ENCODE results near the gene CRYBG2.

The CRYBG2 gene

GRCh38 chr1:26340047-26340481 lies 13.9 kb downstream of the CRYBG2 start:
- ChIA-PET CTCF (interaction anchor here (1.5 kb wide), 1 partner anchor 12 kb away, joined by 4 read pairs; no protein-coding TSS in a partner anchor), POLR2A (no interaction called here)
- TF ChIP-seq PKNOX1 (IDR thresholded peaks at IDR 0.05) (no peak), ZNF384 (IDR thresholded peaks at IDR 0.05) (no peak), FOXA1 (IDR thresholded peaks at IDR 0.05) (no peak), BHLHE40 (IDR thresholded peaks at IDR 0.05; ENCODE audit: borderline replicate concordance) (no peak), CTBP1 (IDR thresholded peaks at IDR 0.05; ENCODE audit: borderline replicate concordance) (no peak), FOXK2 (IDR thresholded peaks at IDR 0.05) (no peak), ARNT (IDR thresholded peaks at IDR 0.05) (no peak), NFRKB (IDR thresholded peaks at IDR 0.05) (no peak), ELF4 (IDR thresholded peaks at IDR 0.05) (no peak), SP1 (IDR thresholded peaks at IDR 0.05) (no peak)
- DNase-seq (ENCODE audit: extremely low spot score), result no peak

- ChIA-PET POLR2A (no interaction called here), CTCF (interaction anchor here (1.5 kb wide), 2 partner anchors 10 to 78 kb away, joined by 4 read pairs; no protein-coding TSS in a partner anchor)
These were observed 15.3 kb downstream of the CRYBG2 start for GRCh38 chr1:26338670-26339069.

DNA sequence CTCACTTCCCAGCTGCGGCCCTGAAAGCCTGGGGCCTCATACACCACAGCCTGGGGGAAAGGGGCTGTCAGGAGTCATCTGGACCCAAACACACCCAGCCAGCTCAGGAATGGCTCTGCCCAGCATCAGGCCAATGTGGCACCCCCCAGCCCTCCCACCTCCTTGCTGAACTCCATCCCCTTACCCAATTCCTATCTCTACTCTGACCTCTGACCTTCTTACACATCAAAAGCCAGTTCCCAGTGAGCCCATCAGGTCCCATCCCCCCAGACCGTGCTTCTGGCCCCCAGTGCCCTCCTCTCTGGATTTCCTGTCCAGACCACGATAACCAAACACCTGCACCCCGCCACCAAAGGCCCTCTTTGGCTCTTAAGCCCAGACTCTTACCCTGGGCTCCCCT lies 16.3 kb downstream of the CRYBG2 start:
- DNase-seq (ENCODE audit: extremely low spot score), result no peak
- ChIA-PET POLR2A (no interaction called here), CTCF (no interaction called here)
- no peak for TF ChIP-seq BHLHE40 (IDR thresholded peaks at IDR 0.05; ENCODE audit: borderline replicate concordance)
- TF ChIP-seq ELF4 (IDR thresholded peaks at IDR 0.05), result no peak
- TF ChIP-seq ZNF384 (IDR thresholded peaks at IDR 0.05), result no peak
- TF ChIP-seq TARDBP (IDR thresholded peaks at IDR 0.05), result no peak
- TF ChIP-seq FOXK2 (IDR thresholded peaks at IDR 0.05), result no peak
- no peak for TF ChIP-seq HDGF (IDR thresholded peaks at IDR 0.05; ENCODE audit: borderline replicate concordance)
- no peak for TF ChIP-seq ARNT (IDR thresholded peaks at IDR 0.05)
- TF ChIP-seq L3MBTL2 (conservative IDR thresholded peaks at IDR 0.05), result no peak
- no peak for TF ChIP-seq SP1 (IDR thresholded peaks at IDR 0.05)
- no peak for TF ChIP-seq LEF1 (IDR thresholded peaks at IDR 0.05; ENCODE audit: borderline replicate concordance)
- TF ChIP-seq CTBP1 (IDR thresholded peaks at IDR 0.05; ENCODE audit: borderline replicate concordance), result no peak
- TF ChIP-seq FOXM1 (IDR thresholded peaks at IDR 0.05; ENCODE audit: borderline replicate concordance), result no peak
- TF ChIP-seq FOXA1 (IDR thresholded peaks at IDR 0.05), result no peak

More at GRCh38 chr1:26338670-26339069, 15.3 kb downstream of the CRYBG2 start:
- TF ChIP-seq BHLHE40 (IDR thresholded peaks at IDR 0.05; ENCODE audit: borderline replicate concordance) (no peak), HDGF (IDR thresholded peaks at IDR 0.05; ENCODE audit: borderline replicate concordance) (no peak), L3MBTL2 (conservative IDR thresholded peaks at IDR 0.05) (no peak), NFRKB (IDR thresholded peaks at IDR 0.05) (no peak), TARDBP (IDR thresholded peaks at IDR 0.05) (no peak), ELF4 (IDR thresholded peaks at IDR 0.05) (no peak), SUZ12 (IDR thresholded peaks at IDR 0.05) (no peak), LEF1 (IDR thresholded peaks at IDR 0.05; ENCODE audit: borderline replicate concordance) (no peak), ARNT (IDR thresholded peaks at IDR 0.05) (no peak), CTBP1 (IDR thresholded peaks at IDR 0.05; ENCODE audit: borderline replicate concordance) (no peak), FOXA1 (IDR thresholded peaks at IDR 0.05) (no peak), ZNF384 (IDR thresholded peaks at IDR 0.05) (no peak), PKNOX1 (IDR thresholded peaks at IDR 0.05) (no peak), SP1 (IDR thresholded peaks at IDR 0.05) (no peak), FOXM1 (IDR thresholded peaks at IDR 0.05; ENCODE audit: borderline replicate concordance) (no peak), FOXK2 (IDR thresholded peaks at IDR 0.05) (no peak)
- no peak for DNase-seq (ENCODE audit: extremely low spot score)

- no peak for DNase-seq (ENCODE audit: extremely low spot score)
- POLR2A ChIA-PET, result interaction anchor here (0.6 kb wide), 1 partner anchor 10 kb away, joined by 3 read pairs; no protein-coding TSS in a partner anchor
- CTCF ChIA-PET, result no interaction called here
- TF ChIP-seq FOXM1 (IDR thresholded peaks at IDR 0.05; ENCODE audit: borderline replicate concordance) (no peak), TARDBP (IDR thresholded peaks at IDR 0.05) (no peak), BHLHE40 (IDR thresholded peaks at IDR 0.05; ENCODE audit: borderline replicate concordance) (no peak), PKNOX1 (IDR thresholded peaks at IDR 0.05) (no peak), ELF4 (IDR thresholded peaks at IDR 0.05) (no peak), HDGF (IDR thresholded peaks at IDR 0.05; ENCODE audit: borderline replicate concordance) (no peak), ARNT (IDR thresholded peaks at IDR 0.05) (no peak), FOXK2 (IDR thresholded peaks at IDR 0.05) (no peak), CTBP1 (IDR thresholded peaks at IDR 0.05; ENCODE audit: borderline replicate concordance) (no peak), FOXA1 (IDR thresholded peaks at IDR 0.05) (no peak), SP1 (IDR thresholded peaks at IDR 0.05) (no peak), NFRKB (IDR thresholded peaks at IDR 0.05) (no peak), L3MBTL2 (conservative IDR thresholded peaks at IDR 0.05) (no peak), LEF1 (IDR thresholded peaks at IDR 0.05; ENCODE audit: borderline replicate concordance) (no peak), ZNF384 (IDR thresholded peaks at IDR 0.05) (no peak), SUZ12 (IDR thresholded peaks at IDR 0.05) (no peak)
These were observed 16.8 kb downstream of the CRYBG2 start for GRCh38 chr1:26337206-26337535.

DNA sequence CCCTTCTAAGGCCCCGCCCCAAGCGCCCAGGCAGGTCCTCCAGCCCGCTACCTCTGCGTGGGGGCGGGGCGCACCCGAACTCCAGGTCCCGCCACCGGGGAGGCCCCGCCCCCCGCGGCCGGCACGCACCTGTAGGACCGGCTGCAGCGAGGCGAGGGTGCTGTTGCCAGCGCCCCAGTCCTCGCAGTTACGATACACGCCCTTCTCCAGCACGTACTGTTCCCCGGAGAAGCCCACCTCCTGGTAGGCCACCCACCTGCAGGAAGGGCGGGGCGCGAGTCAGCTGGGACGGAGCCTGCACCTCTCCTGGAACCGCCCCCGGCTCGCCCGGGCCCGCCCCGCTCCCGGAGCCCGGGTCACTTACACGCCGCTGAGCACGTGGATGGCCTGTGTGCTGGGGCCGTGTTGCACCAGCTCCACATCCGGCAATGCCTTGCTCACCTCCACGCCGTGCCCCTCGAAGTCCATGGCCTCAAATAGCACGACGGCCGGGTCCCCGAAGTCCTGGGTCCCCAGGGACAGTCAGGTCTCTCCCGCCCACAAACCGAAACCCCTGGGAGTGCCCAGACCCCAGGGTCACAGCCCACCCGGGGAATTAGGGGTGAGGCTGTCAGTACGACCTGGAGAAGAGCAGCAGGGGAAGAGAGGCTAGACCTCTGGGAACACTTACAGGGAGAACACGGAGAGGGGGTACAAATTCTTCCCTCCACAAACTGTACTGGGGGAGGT lies 17.3 kb downstream of the CRYBG2 start:
- peak; percentile 93 for TF ChIP-seq L3MBTL2 (conservative IDR thresholded peaks at IDR 0.05)
- no peak for TF ChIP-seq LEF1 (IDR thresholded peaks at IDR 0.05; ENCODE audit: borderline replicate concordance)
- TF ChIP-seq FOXM1 (IDR thresholded peaks at IDR 0.05; ENCODE audit: borderline replicate concordance), result no peak
- no peak for TF ChIP-seq HDGF (IDR thresholded peaks at IDR 0.05; ENCODE audit: borderline replicate concordance)

More for the DNA sequence above, 17.3 kb downstream of the CRYBG2 start:
- CTCF ChIA-PET, result interaction anchor here (0.6 to 1.2 kb wide), 2 partner anchors 28 to 167 kb away, joined by 3 to 4 read pairs; partner anchors contain the start of gene ZNF593
- peak; percentile 89 for DNase-seq (ENCODE audit: extremely low spot score)
- POLR2A ChIA-PET, result interaction anchor here (0.6 kb wide), 1 partner anchor 10 kb away, joined by 3 read pairs; no protein-coding TSS in a partner anchor
